ENCODE results near the gene NCF4.

Gene NCF4

DNA sequence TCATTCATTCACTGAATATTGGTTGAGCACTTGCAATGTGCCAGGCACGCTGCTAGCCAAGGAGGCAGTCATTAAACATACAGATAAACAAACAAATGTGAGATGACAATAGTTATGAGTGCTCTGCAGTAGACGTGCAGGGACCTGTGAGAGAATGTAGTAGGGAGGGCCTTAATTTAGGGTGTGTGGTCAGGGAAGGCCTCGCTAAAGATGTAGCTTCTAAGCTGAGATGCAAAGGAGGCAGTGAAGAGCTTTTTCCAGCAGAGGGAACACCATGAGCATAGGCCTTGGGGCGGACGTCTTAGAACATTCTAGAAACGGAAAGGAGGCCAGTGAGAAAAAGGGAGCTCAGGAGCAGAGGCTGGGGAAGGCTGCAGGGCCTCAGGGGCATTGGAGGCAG is 789 bp upstream of the NCF4 start:
- H3K27ac ChIP-seq: no peak overlapping the region
- TF ChIP-seq ZFX (IDR thresholded peaks at IDR 0.05; ENCODE audit: borderline replicate concordance): no peak
- TF ChIP-seq, protein P1, sequence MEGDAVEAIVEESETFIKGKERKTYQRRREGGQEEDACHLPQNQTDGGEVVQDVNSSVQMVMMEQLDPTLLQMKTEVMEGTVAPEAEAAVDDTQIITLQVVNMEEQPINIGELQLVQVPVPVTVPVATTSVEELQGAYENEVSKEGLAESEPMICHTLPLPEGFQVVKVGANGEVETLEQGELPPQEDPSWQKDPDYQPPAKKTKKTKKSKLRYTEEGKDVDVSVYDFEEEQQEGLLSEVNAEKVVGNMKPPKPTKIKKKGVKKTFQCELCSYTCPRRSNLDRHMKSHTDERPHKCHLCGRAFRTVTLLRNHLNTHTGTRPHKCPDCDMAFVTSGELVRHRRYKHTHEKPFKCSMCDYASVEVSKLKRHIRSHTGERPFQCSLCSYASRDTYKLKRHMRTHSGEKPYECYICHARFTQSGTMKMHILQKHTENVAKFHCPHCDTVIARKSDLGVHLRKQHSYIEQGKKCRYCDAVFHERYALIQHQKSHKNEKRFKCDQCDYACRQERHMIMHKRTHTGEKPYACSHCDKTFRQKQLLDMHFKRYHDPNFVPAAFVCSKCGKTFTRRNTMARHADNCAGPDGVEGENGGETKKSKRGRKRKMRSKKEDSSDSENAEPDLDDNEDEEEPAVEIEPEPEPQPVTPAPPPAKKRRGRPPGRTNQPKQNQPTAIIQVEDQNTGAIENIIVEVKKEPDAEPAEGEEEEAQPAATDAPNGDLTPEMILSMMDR (IDR thresholded peaks at IDR 0.05): no peak

DNA sequence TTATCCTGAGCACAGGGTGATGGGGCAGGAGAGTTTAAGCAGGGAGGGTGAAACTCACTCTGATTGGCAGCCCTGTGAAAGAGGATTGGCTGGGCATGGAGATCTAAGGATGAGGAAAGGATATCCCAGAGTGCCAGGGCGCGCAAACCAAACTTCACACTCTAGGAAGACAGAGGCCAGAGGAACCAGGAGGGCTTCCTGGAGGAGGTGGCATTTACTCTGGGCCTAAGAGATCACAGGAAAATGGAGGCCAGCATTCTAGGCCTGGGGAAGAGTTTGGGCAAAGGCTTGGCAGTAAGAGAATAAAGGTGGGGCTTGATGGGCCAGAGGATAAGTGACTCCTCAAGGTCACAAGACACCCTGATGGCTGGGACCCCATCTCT is 377 bp upstream of the NCF4 start:
- TF ChIP-seq ZFX (IDR thresholded peaks at IDR 0.05; ENCODE audit: borderline replicate concordance): no peak
- TF ChIP-seq, protein P1 (IDR thresholded peaks at IDR 0.05): no peak
- no peak overlapping the region for H3K27ac ChIP-seq

DNA sequence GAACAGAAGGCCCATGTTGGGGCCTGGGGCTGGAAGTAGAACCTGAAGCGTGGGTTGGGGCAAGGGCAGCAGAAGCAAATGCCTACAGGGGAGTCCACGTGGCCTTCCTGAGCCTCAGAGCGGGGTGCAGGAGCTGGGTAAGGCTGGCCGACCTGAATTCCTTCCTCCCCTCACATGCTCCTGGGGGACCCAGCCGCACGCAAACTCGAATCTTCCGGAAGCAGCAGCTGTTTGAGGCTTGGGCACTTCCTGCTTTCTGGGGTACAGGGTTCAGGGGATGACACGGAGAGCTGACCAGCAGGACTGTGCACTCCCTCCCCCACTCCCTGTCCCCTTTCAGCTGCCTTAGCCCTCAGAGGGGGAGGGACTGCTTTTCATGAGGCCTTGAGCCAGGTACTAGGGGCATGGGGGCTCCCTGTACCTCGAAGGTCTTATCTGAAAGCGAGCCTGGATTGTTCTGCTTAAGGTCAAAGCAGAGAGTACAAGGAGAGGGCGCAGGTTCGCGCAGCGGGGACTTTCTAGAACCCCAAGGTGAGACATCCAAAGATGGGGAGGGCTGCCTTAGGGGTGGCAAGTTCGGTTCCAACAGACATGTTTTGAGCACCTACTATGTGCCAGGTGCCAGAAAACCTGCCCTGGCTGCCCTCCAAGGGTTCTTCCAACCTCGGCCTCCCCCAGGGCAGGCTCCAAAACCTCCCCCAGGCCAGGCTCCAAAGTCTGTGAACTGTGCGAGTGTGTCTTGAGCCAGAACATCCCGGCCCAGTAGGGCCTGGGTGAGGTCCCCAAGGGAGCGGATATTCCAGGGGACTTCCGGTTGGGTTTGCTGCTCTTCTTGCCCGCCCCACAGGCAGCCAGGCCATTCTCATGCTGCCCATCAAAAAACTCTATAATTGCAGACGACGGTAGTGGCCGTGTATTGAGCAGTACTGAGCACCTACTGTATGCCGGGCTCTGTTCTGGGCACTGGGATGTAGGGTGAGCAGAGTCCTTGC is 1.7 kb downstream of the NCF4 start:
- H3K27ac ChIP-seq: no peak overlapping the region
- TF ChIP-seq, protein P1 (IDR thresholded peaks at IDR 0.05): no peak
- no peak for TF ChIP-seq ZFX (IDR thresholded peaks at IDR 0.05; ENCODE audit: borderline replicate concordance)

DNA sequence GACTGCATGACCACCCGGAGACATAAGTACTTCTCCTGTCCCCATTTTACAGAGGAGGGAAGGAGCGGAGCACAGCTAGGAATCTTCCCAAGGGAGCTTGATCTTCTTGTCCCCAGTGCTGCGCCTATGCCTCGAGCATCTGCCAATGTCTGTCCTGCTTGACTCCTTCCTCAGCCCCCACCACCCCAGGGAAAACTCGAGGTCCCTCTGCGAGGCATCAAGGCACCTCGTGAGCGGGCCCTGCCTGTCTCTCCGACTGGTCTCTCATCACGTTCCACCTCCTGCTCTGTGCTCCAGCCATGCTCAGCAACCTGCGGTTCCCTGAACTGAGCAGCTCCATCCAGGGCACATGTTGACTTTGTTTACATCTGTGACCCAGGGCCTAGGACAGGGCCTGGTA is 2.5 kb downstream of the NCF4 start:
- no peak overlapping the region for H3K27ac ChIP-seq
- TF ChIP-seq ZFX (IDR thresholded peaks at IDR 0.05; ENCODE audit: borderline replicate concordance): no peak
- TF ChIP-seq, protein P1 (IDR thresholded peaks at IDR 0.05): no peak

DNA sequence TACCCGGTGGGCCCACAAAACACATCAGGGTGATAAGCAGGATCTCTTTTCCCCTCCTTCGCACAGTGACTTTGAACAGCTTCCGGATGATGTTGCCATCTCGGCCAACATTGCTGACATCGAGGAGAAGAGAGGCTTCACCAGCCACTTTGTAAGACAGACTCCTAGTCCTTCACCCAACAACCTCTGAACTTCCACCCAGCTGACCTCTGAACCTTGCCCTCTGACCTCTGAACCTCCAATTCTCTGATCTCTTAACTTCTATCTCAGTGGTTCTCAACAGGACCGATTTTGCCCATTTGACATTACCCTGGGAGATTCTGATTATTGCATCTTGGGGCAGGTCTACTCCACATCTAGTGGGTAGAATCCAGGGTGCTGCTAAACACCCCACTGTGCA is 3.2 kb downstream of the NCF4 start:
- H3K27ac ChIP-seq: no peak overlapping the region
- TF ChIP-seq ZFX (IDR thresholded peaks at IDR 0.05; ENCODE audit: borderline replicate concordance): no peak
- TF ChIP-seq, protein P1 (IDR thresholded peaks at IDR 0.05): no peak

DNA sequence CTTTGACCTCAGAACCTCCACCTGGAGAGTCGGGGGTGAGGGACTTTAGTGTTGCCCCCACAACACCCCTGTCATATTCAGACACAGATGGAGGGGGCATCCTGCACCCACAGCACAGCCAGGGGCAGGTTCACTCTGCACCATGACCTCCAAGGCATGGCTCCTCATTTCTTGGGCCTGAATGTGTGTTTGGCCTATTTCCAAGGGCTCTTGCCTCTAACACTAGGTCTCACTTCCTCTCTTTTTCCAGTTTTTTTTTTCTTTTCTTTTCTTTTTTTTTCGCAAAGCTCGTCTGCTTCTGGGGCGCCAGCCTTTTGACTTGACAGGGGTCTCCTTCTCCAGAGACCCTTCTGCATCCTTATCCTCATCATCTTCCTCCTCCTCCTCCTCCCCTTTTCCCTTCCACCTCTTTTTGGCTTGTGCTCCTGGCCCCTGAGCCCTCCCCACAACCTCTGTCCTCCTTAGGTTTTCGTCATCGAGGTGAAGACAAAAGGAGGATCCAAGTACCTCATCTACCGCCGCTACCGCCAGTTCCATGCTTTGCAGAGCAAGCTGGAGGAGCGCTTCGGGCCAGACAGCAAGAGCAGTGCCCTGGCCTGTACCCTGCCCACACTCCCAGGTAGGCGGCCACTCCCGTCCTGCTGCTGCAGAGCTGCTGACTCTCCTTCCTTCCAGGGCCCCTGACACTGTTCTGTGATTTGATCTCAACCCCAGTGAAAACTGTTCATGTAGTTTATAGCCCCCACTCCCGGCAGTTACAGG is 3.8 kb downstream of the NCF4 start:
- no peak overlapping the region for H3K27ac ChIP-seq
- no peak for TF ChIP-seq ZFX (IDR thresholded peaks at IDR 0.05; ENCODE audit: borderline replicate concordance)
- TF ChIP-seq, protein P1 (IDR thresholded peaks at IDR 0.05): no peak

All from 22Rv1 (cell line).